H9 (cell line): ENCODE results near the gene IMPA2. TPM values are rescaled to one million over a fixed set of nuclear protein-coding genes. Genes with fewer than 3 reads are reported as not detected.
A peak's percentile ranks its signal among the peaks of the same experiment; 100 is the strongest.

Experiments used
- DNase-seq: peaks from one replicate; pipeline ENCODE4 v3.0.0-alpha.2; 2017
- H2AFZ ChIP-seq: one replicate; pipeline ENCODE4 v1.6.1; 2013; ENCODE audit warnings: mild to moderate bottlenecking, low read length, control low read depth, moderate library complexity
- H2AK5ac ChIP-seq: 2 replicates; pipeline ENCODE4 v1.6.1; 2013; ENCODE audit warnings: low read length, control low read depth, mixed read lengths; ENCODE audit not compliant: insufficient read length
- H2BK120ac ChIP-seq: one replicate; pipeline ENCODE4 v1.6.1; 2013; ENCODE audit warnings: low read depth, mild to moderate bottlenecking, low read length, control low read depth, inconsistent platforms; ENCODE audit not compliant: poor library complexity, severe bottlenecking
- H2BK12ac ChIP-seq: 2 replicates; pipeline ENCODE4 v1.6.1; 2013; ENCODE audit warnings: low read length, control low read depth, mixed read lengths, low read depth; ENCODE audit not compliant: insufficient read length
- H2BK15ac ChIP-seq: 2 replicates; pipeline ENCODE4 v1.6.1; 2013; ENCODE audit warnings: low read depth, low read length, control low read depth
- H2BK20ac ChIP-seq: one replicate; pipeline ENCODE4 v1.6.1; 2013; ENCODE audit warnings: low read depth, mild to moderate bottlenecking, low read length, control low read depth, inconsistent platforms; ENCODE audit not compliant: poor library complexity, severe bottlenecking
- H2BK5ac ChIP-seq: 2 replicates; pipeline ENCODE4 v1.6.1; 2013; ENCODE audit warnings: low read length, control low read depth, mixed read lengths; ENCODE audit not compliant: insufficient read length
- H3K14ac ChIP-seq: 2 replicates; pipeline ENCODE4 v1.6.1; 2013; ENCODE audit warnings: low read length, control low read depth; ENCODE audit not compliant: insufficient read depth
- H3K18ac ChIP-seq: 2 replicates; pipeline ENCODE4 v1.6.1; 2013; ENCODE audit warnings: low read depth, mild to moderate bottlenecking, mixed read lengths, low read length, control low read depth; ENCODE audit not compliant: insufficient read length
- H3K23ac ChIP-seq: 2 replicates; pipeline ENCODE4 v1.6.1; 2013; ENCODE audit warnings: low read length, control low read depth, mixed read lengths, low read depth; ENCODE audit not compliant: insufficient read length
- H3K23me2 ChIP-seq: 2 replicates; pipeline ENCODE4 v1.6.1; 2013; ENCODE audit warnings: low read depth, mild to moderate bottlenecking, mixed read lengths, low read length, control low read depth; ENCODE audit not compliant: insufficient read length, poor library complexity, severe bottlenecking
- H3K27ac ChIP-seq: 2 replicates; pipeline ENCODE4 v1.5.1; 2013; ENCODE audit warnings: low read length, control low read depth, mixed read lengths, low read depth; ENCODE audit not compliant: insufficient read length
- H3K27me3 ChIP-seq: 2 replicates; pipeline ENCODE4 v1.6.1; 2013; ENCODE audit warnings: low read length, control low read depth, inconsistent platforms; ENCODE audit not compliant: insufficient read depth
- H3K4ac ChIP-seq: 2 replicates; pipeline ENCODE4 v1.6.1; 2013; ENCODE audit warnings: low read depth, mild to moderate bottlenecking, control low read depth, inconsistent platforms, low read length, moderate library complexity
- H3K4me1 ChIP-seq: 2 replicates; pipeline ENCODE4 v1.6.1; 2013; ENCODE audit warnings: low read length, control low read depth, inconsistent platforms; ENCODE audit not compliant: insufficient read depth
- H3K4me2 ChIP-seq: 2 replicates; pipeline ENCODE4 v1.6.1; 2013; ENCODE audit warnings: low read length, control low read depth, mixed read lengths; ENCODE audit not compliant: insufficient read length, insufficient read depth
- H3K56ac ChIP-seq: 2 replicates; pipeline ENCODE4 v1.6.1; 2013; ENCODE audit warnings: low read depth, mild to moderate bottlenecking, mixed read lengths, low read length, control low read depth; ENCODE audit not compliant: insufficient read length
- H3K79me1 ChIP-seq: 2 replicates; pipeline ENCODE4 v1.6.1; 2013; ENCODE audit warnings: low read depth, mild to moderate bottlenecking, moderate library complexity, low read length, control low read depth, inconsistent platforms; ENCODE audit not compliant: insufficient read depth, poor library complexity, severe bottlenecking
- H3K79me2 ChIP-seq: 2 replicates; pipeline ENCODE4 v1.6.1; 2013; ENCODE audit warnings: low read length, control low read depth, inconsistent platforms; ENCODE audit not compliant: insufficient read depth
- H3K9ac ChIP-seq: 2 replicates; pipeline ENCODE4 v1.6.1; 2013; ENCODE audit warnings: low read length, control low read depth, mixed read lengths; ENCODE audit not compliant: insufficient read length; ENCODE audit errors: extremely low read depth
- H3K9me3 ChIP-seq: one replicate; pipeline ENCODE4 v1.6.1; 2013; ENCODE audit warnings: low read depth, low read length, inconsistent platforms; ENCODE audit not compliant: control insufficient read depth
- H3T11ph ChIP-seq: one replicate; pipeline ENCODE4 v1.6.1; 2013; ENCODE audit warnings: mild to moderate bottlenecking, low read length, control low read depth, inconsistent platforms
- H4K20me1 ChIP-seq: one replicate; pipeline ENCODE4 v1.6.1; 2013; ENCODE audit not compliant: control insufficient read depth, insufficient read length, insufficient read depth
- H4K5ac ChIP-seq: 2 replicates; pipeline ENCODE4 v1.6.1; 2013; ENCODE audit warnings: low read depth, mild to moderate bottlenecking, mixed read lengths, low read length, control low read depth; ENCODE audit not compliant: insufficient read length
- H4K8ac ChIP-seq: replicated peaks from 2 replicates; pipeline ENCODE4 v1.6.1; 2013; ENCODE audit warnings: low read length, control low read depth, mixed read lengths, low read depth; ENCODE audit not compliant: insufficient read length
- H4K91ac ChIP-seq: 2 replicates; pipeline ENCODE4 v1.6.1; 2013; ENCODE audit warnings: low read depth, mild to moderate bottlenecking, moderate library complexity, mixed read lengths, low read length, control low read depth; ENCODE audit not compliant: insufficient read length
- H3K27ac Mint-ChIP-seq, 3 experiments: 2 replicates in 2 of 3; 3 replicates in 1 of 3; pipeline ENCODE4 v1.8.0; 2020 to 2021; ENCODE audit warnings: mixed read lengths in 3 of 3, mild to moderate bottlenecking in 1 of 3, moderate library complexity in 1 of 3
- H3K27me3 Mint-ChIP-seq: 2 replicates; pipeline ENCODE4 v1.8.0; 2021; ENCODE audit warnings: low read depth, mild to moderate bottlenecking, moderate library complexity, mixed read lengths
- H3K36me3 Mint-ChIP-seq, 3 experiments: 2 replicates in 2 of 3; 3 replicates in 1 of 3; pipeline ENCODE4 v1.8.0; 2020 to 2021; ENCODE audit warnings: low read depth in 3 of 3, mixed read lengths in 3 of 3; ENCODE audit not compliant: insufficient read depth in 1 of 3
- H3K4me1 Mint-ChIP-seq, 2 experiments: 2 replicates each; pipeline ENCODE4 v1.8.0; 2020; ENCODE audit warnings: mixed read lengths in 2 of 2
- H3K4me3 Mint-ChIP-seq, 2 experiments: 2 replicates in 1 of 2; 3 replicates in 1 of 2; pipeline ENCODE4 v1.8.0; 2020 to 2021; ENCODE audit warnings: mild to moderate bottlenecking in 2 of 2, mixed read lengths in 2 of 2, moderate library complexity in 1 of 2
- H3K9me3 Mint-ChIP-seq, 2 experiments: 2 replicates in 1 of 2; 3 replicates in 1 of 2; pipeline ENCODE4 v1.8.0; 2020; ENCODE audit warnings: mild to moderate bottlenecking in 2 of 2, mixed read lengths in 2 of 2, moderate library complexity in 1 of 2
- WGBS: extraction: QIAGEN DNeasy Blood & Tissue Kit; methylation state at CpG from one replicate; pipeline ENCODE4 v1.1.7; 2013; ENCODE audit warnings: missing lambda C conversion rate, low lambda C conversion rate, mixed read lengths; ENCODE audit not compliant: insufficient read length; ENCODE audit errors: extremely low coverage; 5-methylcytosine and 5-hydroxymethylcytosine counted together
- total RNA-seq: library from RNA; stranded (reverse); gene quantifications from 2 replicates; pipeline ENCODE4 v1.2.1, GENCODE V29; 2021
- TF ChIP-seq, protein P1 (sequence below): fragments of 200-600 bp; sonication (generic); conservative IDR thresholded peaks from 3 replicates; pipeline ENCODE4 v1.8.0; 2021; ENCODE audit warnings: antibody characterized with exemption, mild to moderate bottlenecking

The IMPA2 gene
- total RNA-seq, 1 experiment from 2014 or later: 73.8 TPM

DNA sequence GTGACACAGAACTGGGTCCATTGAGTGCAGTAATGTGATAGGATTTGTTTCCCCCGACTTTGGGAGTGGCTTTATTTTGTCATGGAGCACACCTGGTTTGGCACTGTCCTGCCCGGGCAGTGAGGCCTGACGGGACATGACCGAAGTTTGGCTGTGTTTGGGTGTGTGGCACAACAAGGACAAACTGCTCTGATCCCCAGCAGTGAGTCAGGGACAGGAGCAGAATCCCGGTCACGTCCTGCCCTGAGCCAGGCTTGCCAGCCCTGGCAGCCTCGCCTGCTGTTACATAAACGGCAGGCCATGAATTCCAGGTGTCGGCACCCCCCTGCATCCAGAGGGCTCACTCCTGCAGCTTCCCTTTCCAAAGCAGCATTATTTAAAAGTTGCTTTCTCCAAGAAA lies 45.7 kb downstream of the IMPA2 start:
- H3K4me2 ChIP-seq: no peak overlapping the region
- no peaks in the 10 kb centered on the region for H3K27me3 ChIP-seq
- no peaks in the 10 kb centered on the region for H4K20me1 ChIP-seq
- H3K4me1 ChIP-seq: no peaks in the 10 kb centered on the region
- no peak overlapping the region for H2BK12ac ChIP-seq
- no peak overlapping the region for H2AFZ ChIP-seq
- H3K9ac ChIP-seq: no peak overlapping the region
- H3K23ac ChIP-seq: no peak overlapping the region
- H2BK120ac ChIP-seq: no peak overlapping the region
- WGBS: no CpG with 5 or more reads among the region's 9 CpGs
- no peak overlapping the region for H2BK5ac ChIP-seq
- no peak overlapping the region for H4K91ac ChIP-seq
- no peaks in the 10 kb centered on the region for H3K23me2 ChIP-seq
- no peak overlapping the region; the same call in 1 of the 2 replicates for H3K14ac ChIP-seq
- no peaks in the 10 kb centered on the region for H3K79me1 ChIP-seq
- H3K4me3 Mint-ChIP-seq: no peak overlapping the region
- TF ChIP-seq, protein P1, sequence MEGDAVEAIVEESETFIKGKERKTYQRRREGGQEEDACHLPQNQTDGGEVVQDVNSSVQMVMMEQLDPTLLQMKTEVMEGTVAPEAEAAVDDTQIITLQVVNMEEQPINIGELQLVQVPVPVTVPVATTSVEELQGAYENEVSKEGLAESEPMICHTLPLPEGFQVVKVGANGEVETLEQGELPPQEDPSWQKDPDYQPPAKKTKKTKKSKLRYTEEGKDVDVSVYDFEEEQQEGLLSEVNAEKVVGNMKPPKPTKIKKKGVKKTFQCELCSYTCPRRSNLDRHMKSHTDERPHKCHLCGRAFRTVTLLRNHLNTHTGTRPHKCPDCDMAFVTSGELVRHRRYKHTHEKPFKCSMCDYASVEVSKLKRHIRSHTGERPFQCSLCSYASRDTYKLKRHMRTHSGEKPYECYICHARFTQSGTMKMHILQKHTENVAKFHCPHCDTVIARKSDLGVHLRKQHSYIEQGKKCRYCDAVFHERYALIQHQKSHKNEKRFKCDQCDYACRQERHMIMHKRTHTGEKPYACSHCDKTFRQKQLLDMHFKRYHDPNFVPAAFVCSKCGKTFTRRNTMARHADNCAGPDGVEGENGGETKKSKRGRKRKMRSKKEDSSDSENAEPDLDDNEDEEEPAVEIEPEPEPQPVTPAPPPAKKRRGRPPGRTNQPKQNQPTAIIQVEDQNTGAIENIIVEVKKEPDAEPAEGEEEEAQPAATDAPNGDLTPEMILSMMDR: no peak
- H3K4ac ChIP-seq: no peak overlapping the region
- H3K9me3 ChIP-seq: no peaks in the 10 kb centered on the region
- H3K4me1 Mint-ChIP-seq: peaks cover 10 to 11% of the 10 kb centered on the region in 2 experiments
- no peak for DNase-seq
- H3K9me3 Mint-ChIP-seq: no peaks in the 10 kb centered on the region; a peak in 1 of 5 replicates
- H4K5ac ChIP-seq: no peak overlapping the region
- no peak overlapping the region for H3K27ac ChIP-seq
- no peak overlapping the region for H2BK15ac ChIP-seq
- peak overlapping the region in 2 of 3 experiments; percentile 65 to 81; a peak in 3 of 7 replicates for H3K27ac Mint-ChIP-seq
- no peak overlapping the region for H3T11ph ChIP-seq
- H3K56ac ChIP-seq: no peak overlapping the region
- H3K18ac ChIP-seq: no peak overlapping the region
- H3K36me3 Mint-ChIP-seq: peaks cover 27 to 65% (median 64%) of the 10 kb centered on the region in 3 experiments; a peak in 6 of 7 replicates
- H3K79me2 ChIP-seq: no peaks in the 10 kb centered on the region
- H3K27me3 Mint-ChIP-seq: no peaks in the 10 kb centered on the region
- H2AK5ac ChIP-seq: no peak overlapping the region
- no peak overlapping the region for H2BK20ac ChIP-seq
- H4K8ac ChIP-seq: no peak overlapping the region
